Activated CD8-positive, alpha-beta memory T cell treated with anti-CD3 and anti-CD28 coated beads for 4 hours (primary cell): ENCODE measurements around the gene PLA2G12A.

ENCODE experiments used
- DNase-seq, 2 donors: peaks; one replicate each; pipeline ENCODE4 v3.0.0-alpha.2; 2020; ENCODE audit warnings: low read depth in 2 of 2

PLA2G12A gene

DNA sequence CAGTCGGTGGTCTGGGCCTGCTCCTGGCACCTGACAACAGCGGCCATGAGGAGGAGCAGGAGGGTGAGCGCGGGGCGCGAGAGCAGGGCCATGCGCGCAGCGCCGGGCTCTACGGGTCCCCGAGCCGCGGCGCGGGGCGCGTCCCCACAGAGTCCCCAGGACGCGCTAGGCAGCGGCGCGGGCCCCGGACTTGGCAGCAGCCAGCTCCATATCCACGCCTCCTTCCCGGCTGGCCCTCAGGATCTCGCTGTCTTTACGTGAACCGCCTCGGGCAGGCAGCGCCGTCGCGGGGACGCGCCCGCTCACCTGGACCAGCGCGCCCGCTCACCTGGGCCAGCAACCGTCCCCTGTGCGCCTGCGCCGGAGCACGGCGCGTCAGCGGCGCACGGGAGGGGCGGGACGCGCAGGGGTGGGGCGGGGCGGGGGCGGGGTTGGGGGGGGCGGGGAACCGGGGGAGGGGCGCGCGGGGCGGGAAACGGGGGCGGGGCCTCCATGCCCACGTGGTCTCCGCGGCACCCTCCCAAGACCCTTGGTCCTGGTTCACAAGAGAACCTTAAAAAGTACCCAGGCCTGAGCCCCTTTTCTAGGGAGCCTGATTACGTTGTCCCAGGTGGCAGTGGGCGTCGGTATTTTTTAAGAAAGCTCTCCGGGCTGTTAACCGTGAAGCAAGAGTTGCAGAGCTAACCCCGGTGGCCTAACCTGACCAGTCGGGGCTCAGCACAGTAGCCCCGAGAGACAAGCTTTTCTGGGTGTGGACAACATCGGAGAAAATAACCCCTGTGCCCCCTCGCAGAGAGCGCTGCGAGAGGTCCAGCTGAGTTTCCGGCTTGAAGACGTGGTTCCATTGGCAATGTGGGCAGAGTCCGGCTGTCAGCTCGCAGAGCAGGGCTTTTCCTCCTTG, at the start of gene PLA2G12A:
TSS of gene PLA2G12A (minus strand) at position 353 of the 901 bp plus-strand sequence. CDS start at position 92, 261 bp downstream.
- DNase-seq = peak; percentile 50 to 52

GRCh38 chr4:109764789-109765402, 35.0 kb upstream of the PLA2G12A start:
- DNase-seq = no peak

- no peak for DNase-seq
Measured at GRCh38 chr4:109764376-109764775, 34.5 kb upstream of the PLA2G12A start.

DNA sequence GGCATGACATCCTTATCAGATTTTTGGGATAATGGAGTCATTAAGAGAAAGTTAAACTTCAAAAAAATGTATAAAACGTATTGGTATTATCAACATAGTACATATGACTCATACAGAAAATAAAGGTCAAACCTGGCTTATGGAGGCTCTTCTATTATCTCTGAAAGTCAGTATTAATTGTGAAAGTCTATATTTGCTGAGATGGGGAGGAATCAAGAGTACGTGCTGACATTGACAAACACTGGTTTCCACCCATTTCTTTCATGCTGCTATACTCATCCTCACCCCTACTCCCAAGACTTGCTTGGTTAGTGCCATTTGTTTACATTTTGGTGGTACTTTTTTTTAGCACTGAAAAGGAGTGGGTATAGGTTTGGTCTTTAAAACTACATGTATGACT, 30.8 kb upstream of the PLA2G12A start:
- no peak for DNase-seq

DNA sequence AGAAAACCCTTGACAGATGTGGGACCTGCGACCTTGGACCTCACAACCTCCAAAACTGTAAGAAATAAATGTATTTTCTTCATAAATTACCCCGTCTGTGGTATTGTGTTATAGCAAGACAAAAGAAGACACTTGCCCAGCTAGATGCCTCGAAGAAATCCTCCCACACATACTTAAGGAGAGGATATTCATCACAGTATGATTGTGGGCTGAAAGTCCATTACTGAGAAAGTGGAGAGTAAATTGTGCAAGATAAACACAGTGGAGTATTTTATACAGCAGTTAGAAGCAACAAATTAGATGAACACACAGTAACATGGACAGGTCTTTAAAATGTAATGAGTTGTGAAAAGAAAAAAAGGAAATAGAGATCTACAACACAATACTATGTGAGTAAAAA, 25.8 kb upstream of the PLA2G12A start:
- no peak for DNase-seq

- DNase-seq = no peak
Measured at GRCh38 chr4:109754093-109754857, 24.4 kb upstream of the PLA2G12A start.

- DNase-seq = no peak
Measured at GRCh38 chr4:109752525-109752924, 22.7 kb upstream of the PLA2G12A start.

GRCh38 chr4:109751852-109752251, 22.0 kb upstream of the PLA2G12A start:
- no peak for DNase-seq

DNA sequence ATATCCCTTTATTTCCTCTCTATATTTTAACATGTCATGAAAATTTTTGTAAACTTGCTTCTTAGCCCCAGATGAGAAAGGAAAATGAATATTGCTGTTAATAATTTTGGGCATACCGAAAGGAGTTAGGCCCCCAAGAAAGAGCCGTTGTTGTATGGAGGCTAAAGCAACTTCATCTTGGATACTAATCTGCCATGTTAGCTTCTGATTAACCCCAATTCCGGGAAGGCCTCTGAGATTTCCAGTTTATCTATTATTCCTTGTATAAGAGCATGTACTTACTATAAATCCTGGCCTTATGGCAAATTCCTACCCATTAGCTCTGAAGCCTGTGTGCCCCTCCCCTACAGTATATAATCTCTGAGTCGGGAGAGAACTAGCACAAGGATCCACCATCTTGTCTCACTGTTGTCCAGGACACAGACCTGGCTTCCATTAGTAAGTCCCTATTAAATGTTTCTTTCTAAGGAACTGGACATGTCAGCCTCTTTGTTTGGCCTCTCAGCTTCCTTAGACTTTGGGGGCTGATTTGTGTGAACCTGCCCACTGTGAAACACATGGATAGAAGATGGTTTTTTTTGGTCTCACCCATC, 20.9 kb upstream of the PLA2G12A start:
- DNase-seq = no peak

- DNase-seq = no peak
Measured at GRCh38 chr4:109749388-109750082, 19.7 kb upstream of the PLA2G12A start.

DNA sequence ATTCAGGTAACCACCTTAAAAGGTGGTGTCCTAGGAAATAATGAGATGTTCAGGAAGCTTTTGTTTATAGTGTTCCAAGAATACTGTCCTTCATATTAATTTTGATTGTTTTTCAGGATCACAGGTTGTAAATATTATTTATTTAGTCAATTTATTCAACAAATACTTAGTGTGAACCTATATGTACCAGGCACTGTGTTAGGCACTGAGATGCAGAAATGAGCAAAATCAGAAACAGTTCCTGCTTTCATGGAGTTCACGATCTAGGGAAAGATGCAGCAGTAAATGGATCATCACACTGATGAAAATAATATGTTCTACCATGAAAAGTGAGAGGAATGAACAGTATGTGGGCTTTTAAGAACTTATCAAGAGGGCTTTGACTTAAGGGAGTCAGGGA, 18.2 kb upstream of the PLA2G12A start:
- no peak for DNase-seq

GRCh38 chr4:109746728-109747127, 16.9 kb upstream of the PLA2G12A start:
- no peak for DNase-seq

DNA sequence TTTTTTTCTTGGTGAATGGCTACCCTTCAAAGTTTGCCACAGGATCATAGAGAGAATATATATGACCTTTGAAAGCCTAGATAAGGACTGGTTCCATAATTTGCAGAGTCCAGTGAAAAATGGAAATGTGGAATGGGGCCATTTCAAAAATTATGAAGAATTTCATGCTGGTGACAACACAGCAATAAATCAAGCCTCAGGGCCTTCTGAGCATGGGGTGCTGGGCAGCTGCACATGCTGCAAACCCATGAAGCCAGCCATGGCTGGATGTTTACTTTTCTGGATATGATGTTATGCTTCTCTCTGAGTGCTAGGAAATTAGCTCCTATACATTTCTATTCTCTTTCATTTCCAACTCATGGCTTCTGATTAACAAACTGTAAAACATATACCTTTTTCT, 16.0 kb upstream of the PLA2G12A start:
- no peak for DNase-seq

DNA sequence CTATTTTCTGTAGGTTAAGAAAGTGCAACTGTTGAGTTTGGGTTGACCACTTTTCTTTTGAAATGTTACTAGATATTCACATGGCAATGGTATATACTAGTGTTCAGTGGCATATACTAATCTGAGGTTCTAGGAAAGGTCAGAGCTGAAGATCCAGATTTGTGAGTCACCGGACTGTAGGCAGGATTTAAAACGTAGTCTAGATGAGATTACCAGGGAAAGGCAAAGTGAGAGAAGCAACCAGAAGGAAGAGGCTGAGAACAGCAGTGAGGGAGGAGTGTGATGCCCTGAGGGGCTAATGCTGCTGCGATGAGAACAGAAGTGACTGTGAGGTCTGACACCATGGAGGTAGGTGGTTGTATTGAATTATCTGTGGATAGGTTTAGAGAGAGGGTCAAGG, 9.7 kb upstream of the PLA2G12A start:
- DNase-seq = no peak

DNA sequence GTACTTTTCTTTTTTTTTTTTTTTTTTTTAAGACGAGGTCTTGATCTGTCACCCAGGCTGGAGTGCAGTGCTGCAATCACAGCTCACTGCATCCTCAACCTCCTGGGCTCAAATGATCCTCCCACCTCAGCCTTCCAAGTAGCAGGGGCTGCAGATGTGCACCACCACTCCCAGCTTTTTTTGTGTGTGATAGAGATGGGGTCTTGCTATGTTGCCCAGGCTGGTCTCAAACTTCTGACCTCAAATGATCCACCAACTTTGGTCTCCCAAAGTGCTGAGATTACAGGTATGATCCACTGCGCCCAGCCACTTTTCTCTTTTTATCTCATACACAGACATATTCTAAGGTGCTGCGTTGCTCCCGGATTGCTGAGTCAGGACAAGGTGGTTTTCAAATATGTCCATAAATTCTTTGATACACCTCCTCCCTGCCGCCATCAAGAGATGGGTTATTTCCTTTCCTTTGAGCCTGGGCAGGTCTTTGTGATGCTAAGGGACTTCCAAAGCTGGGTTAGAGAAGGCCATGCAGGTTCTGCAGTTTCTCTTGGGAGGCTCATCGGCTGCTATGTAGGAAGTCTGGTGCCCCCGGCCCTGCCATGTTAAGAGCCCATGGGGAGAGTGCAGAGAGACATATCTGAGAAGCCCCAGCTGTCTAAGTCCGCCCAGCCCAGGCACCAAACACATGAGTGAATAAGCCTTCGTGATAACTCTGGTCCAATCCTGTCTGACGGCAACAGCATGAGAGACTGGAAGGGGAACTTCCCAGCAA, 8.4 kb upstream of the PLA2G12A start:
- no peak for DNase-seq

DNA sequence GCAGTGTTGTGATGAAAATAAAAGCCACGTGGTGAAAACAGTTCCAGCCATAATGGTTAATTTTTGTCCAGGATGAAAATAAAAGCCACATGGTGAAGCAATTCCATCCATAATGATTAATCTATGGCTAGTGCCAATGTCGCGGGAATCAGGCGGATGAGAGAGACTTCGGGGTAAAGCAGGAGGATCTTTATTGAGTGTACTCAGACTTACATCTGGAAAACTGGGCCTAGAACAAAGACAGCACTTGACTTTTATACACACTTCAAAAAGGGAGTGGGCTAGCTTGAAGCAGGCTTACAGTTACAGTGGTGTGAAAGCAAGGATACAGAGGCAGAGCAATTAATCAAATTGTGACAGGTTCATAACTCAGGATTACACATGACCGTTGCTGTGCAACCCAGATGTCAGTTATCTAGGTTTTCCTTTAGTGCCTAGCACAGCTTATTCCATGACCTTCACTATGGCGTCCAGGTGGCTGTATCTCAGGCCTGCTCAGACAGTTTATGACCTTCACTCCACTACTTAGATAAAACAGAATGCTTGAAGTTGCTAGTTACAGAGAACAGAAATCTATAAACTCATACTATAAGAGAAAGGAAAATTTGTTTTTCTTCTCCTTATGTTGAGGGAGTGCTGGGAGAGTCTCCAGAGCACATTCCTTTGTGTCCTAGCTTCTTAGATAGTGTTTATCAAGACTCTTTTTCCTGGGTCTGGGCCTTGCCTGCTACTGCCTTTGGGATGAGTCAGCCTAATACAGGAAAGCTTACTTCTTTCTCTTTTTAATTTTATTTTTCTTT, 5.9 kb upstream of the PLA2G12A start:
- no peak for DNase-seq

DNA sequence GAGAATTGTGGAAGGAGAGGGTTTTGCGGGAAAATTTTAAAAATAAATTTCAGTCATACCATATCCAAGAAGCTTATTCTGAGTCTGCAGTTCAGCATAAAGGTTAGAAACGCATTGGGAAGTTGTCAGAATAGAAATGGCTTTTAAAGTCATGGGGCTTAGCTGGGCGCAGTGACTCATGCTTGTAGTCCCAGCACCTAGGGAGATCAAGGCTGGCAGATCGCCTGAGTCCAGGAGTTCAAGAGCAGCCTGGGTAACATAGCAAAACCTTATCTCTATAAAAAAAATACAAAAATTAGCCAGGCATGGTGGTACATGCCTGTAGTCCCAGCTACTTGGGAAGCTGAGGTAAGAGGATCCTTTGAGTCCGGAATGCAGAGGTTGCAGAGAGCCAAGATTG, 3.9 kb upstream of the PLA2G12A start:
- DNase-seq = no peak

GRCh38 chr4:109730619-109731545, 1.0 kb upstream of the PLA2G12A start:
- no peak for DNase-seq
